GM19324 (cell line): ENCODE data around the gene DRD2.

Source experiments
- ATAC-seq: cut with Tn5 transposase; IDR thresholded peaks from one replicate; pipeline ENCODE4 v1.9.1; 2021; ENCODE audit warnings: mild to moderate bottlenecking, moderate library complexity; ENCODE audit not compliant: unreplicated experiment, low FRiP score

Gene DRD2

DNA sequence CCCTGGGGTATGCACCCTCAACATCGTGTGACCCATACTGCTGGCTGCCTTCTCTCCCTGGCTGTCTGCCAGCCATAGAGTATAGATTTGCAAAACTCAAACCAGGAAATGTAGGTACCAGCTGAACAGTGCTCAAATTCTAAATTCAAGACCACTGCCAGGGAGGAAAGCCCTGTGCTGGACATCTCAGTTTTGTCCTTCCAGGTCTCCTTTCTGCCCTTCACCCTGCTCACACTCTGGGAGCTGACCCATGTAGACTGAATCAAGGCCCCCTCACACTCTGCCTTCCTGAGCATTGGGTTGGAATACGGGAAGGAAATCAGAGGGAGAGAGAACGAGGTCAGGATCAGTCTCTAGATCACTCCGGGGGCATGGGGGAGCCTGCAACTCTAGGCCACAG, 12.4 kb upstream of the DRD2 start:
- no peak for ATAC-seq

DNA sequence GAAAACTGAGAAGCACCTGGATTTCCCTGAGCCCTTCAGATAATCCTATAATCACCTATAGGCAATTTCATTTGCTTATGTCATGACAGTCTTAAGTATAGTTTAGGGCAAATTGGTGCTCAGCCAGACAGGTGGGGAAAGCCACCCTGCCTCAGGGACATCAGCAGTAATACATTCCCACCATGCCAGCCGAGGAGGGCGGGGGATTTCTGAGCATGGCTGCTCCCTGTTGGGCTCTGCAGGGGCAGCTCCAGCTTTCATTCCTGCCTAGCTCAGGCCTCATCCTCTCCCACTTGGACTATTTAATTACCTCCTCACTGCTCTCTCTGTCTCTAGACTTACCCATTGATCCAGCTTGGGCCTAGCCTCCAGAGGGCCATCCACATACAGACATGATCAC, 9.0 kb upstream of the DRD2 start:
- no peak for ATAC-seq

DNA sequence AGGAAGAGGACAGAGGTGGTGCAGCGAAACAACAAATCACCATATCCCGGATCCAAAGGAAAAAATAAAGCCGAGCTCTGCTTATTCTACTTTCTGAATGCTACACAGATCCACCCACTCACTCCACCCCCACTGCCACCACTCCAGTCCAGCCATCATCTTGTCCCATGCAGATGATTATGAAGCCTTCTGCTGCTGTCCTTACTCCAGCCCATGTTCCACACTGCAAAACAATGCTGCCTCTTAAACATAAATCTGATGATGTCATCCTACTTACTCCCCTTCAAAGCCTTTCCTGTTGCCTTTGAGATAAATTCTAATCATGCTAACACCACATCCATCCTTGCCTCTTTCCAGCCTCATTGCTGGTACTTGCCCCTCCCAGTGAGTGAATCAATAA, 6.5 kb upstream of the DRD2 start:
- no peak for ATAC-seq

DNA sequence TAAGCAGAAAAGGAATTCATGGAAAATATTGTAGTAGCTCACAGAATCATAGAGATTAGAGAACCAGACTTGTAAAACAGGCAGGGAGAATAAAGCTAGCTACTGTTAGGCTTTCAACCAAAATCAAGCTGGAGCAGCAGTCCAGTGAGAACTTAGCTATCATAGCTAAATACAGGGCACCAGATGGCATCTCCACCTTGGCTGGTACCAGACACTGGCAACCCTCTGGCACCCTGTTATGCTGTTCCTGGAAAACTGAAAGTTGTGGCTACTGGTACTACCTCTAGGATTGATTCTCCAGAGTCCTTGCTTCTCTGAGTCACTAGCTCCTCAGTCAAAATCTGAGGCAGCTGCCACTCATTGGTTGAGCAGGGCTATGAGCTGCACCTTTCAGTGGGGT, 6.0 kb upstream of the DRD2 start:
- no peak for ATAC-seq

DNA sequence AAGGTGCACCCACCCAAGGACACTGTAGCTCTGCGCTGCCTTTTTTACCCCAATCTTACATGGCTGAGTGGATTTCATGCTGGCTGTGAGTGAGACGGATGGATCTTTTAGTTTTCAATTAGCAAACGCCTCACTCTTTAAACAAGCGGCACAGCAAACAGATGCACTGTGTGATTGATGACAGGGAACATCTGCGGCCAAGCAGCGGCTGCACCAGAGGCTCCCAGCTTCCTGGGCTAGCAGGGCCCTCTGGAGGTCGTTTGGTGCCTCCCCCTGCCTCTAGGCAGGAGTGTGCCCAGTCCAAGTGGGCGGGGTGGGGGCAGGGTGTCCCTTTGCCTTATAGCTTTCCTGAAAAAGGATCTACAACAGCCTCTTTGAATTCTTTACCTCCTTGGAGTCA, 2.1 kb upstream of the DRD2 start:
- ATAC-seq = no peak

DNA sequence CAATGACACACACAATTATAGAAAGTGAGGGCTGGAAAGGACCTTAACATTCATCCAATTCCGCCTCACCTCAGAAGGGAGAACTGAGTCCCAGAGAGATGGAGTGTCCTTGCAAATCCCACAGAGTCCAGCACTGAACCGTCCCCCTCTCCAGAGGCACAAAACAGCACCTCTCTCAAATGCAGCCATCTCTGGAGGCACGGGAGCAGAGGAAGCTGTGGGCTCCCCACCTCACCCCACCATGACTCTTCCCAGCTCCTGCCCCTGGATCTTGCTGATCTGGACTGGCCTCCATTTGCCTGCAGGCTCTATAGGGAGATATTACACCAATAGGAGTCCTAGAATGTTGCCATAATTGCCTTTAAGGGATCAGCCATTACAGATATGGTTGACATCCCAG, 1.4 kb upstream of the DRD2 start:
- ATAC-seq = no peak

DNA sequence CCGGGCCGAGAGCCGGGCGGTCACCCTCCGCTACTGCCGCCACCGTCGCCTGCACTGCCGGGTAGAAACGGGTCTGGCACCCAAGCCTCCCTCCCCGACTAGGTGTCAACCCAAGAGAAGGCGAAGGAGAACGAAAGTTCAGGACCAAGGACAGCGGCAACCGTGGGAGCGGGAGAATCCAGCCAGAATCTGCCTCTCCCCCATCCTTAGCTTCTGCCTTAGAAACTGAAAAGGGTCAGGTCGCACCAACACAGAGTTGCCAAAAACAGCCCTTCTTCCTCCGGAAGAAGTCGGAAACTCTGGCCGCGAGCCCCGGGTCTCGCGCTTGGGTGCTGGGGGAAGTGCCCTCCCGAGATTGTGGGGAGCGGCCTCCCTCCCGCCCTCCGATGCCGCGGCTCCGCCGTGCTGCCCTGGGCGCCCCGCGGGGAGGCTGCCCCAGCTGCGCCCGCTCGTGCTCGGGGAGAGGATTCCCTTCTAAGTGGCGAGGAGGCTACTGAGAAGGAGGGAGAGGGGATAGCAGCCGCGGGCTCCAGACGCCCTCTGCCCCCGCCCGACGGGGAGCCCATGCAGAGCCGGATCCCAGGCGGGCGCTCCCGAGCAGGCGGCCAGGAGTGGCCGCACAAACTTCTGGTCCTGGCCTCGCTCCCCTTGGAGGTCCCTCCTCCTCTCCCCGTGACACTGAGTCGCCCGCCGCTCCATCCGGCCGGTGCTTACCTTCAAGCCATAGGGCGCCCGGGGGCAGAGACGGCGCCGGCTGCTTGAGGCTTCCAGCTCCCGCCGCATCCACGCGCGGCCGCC, 637 bp downstream of the DRD2 start:
- no peak for ATAC-seq

DNA sequence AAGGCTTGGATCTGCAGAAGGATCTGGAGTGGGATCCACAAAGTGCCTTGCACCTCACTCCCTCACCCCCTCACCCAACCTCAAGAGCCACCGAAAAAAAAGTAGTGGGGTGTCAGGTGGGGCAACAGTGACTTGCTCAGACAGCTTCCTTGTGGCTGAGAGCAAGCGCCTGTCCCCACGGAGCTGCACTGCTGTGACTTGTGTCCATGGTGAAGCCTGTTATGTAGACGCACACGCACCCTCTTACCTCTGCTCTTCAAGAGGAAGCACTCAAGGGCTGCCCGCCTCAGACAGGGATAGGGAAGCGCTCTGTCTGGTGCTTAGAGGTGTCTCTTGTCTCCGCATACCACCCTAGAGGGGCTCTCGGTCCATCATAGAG, 1.2 kb downstream of the DRD2 start:
- no peak for ATAC-seq

DNA sequence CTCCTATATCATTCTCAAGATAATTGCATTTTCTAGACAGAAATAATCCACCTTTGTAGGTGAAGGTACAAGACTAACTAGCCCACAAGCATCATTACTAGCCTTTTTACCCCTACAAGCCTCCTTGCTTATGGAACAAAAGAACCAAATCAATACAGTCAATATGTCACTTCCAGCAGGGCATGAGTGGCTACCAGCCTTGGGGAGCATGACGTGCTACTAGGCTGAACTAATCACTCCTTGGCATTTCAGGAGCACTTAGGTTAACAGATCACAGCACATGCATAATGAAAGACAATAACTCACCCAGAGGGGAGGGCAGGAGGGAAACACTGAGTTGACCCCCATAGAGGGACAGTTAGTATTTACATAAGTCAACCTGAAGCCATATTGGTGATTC, 2.7 kb downstream of the DRD2 start:
- ATAC-seq = no peak

DNA sequence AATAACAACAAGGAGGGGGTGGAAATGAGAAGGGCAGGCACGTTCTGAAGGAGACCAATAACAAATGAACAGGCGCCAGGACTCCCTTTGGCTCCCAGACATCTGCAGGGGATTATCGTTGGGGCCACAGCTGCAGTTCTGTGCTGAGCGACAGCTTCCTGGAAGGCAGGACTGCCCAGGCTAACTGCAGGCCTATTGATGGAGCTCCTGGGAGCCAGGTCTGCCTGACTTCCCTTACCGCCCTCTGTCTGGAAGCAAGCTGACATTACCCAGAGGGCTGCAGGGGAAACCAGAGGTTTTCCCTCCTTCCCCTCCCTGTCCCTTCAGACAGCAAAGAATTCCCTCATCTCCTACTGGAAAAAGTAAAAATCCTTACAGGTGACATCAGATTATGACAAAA, 5.0 kb downstream of the DRD2 start:
- ATAC-seq = no peak

DNA sequence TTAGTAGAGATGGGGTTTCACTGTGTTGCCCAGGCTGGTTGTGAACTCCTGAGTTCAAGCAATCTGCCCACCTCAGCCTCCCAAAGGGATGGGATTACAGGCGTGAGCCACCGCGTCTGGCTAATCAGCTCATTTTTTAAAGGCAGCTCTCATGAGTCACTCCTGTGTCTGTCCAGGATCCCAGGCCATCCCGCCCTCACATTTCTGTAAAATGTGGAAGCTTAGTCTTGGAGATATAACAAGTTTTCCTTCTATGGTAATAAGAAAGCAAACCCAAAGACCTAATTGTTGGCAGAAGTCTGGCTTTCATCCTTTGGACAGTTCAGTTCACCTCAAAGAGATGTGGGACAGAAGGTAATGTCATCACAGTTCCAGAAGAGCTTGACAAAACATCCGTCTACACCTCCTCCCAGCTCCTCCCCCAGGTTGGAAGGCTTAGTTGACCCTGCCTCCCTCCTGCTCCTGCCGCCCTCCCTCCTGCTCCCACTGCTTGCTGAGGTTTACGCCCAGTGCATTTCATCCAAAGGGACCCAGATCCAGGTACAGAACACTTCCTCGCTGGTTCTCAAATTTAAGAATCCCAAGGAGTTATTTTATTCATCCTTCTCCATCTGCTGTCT, 6.4 kb downstream of the DRD2 start:
- no peak for ATAC-seq

DNA sequence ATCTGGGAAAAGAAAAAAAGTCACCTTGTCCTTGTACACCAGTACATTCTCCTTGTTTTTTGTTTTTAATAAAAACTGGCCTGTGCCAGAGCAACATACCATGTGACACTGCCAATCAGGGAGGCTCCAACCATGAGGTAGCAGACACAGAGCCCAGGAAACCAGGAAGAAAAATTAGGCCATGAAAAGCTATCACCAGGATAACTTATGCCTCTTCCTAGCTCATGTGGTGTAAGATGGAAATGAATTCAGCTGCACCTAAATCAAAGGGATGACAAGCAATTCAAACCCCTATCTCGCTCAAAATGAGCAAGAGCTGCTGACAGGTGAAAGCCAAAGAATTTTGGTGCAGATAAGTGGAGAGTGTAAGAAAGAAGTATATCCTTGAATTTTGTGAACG, 7.7 kb downstream of the DRD2 start:
- ATAC-seq = no peak

DNA sequence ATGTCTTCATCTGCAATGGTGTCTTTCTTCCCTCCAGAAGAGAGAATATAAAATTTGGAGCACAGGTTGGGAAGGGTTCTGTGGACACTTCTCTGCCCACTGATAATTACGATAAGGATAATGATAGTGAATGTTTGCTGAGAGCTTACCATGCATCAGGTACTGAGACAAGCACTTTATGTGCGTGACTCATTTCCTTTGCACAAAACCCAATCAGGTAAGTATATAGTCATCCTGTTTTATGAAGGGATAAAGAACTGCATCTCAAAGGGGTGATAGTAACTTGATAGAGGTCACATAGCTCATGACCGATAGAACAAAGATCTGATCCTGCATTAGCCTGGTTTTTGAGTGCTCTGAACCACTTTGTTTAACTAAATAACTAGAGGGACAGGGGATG, 9.4 kb downstream of the DRD2 start:
- ATAC-seq = no peak

DNA sequence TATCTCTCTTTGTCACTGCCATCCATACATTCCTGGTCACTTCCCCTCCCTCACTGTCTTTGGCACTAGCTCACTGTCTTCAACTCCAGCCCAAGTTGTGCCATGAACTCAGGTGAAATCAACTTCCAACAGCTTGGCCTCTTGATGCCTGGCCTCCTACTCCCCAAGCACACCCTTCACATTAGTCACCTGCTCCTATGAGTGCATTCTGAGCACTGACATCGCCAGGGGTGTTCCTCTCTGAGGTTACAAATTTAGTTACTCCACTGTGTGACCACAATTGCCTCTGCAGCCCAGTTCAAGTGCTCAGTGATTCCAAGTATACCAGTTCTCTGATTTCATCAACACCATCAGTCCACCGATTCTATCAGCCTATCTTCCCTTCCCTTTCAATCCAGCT, 10.8 kb downstream of the DRD2 start:
- no peak for ATAC-seq

DNA sequence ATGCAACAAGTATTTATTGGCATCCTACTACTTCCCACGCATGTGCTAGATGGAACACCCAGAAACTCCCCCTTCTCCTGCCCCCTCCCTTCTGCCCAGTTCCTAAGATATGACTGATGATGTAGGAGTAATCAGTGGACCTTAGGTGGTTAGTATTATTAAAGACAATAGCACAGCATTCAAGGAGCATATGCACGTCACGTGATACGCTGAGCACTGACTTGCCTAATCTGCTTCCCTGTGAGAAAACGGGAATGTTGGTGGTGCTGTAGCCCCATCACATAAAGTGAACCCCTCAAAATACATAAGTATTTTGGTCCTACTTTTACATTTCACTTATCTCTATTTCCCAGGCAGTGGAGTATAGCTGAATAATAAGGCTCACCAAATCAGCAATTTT, 12.4 kb downstream of the DRD2 start:
- no peak for ATAC-seq

DNA sequence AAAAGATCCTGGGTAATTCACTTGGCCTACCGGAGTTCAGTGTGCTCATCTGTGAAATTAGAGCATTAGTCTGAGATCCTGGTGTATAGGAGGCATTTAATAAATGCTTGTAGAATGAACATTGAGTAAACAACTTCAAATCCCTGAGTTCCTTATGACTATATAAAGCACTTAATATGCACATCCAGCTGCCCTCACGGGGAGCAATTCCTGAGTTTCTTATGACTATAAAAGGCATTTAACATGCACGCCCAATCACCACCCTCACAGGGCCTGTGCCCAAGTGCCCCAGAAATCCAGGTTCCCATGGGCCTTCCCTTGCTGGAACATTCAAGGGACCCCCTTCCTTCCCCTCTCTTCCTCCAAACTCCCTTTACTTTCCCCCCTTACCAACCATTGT, 13.6 kb downstream of the DRD2 start:
- no peak for ATAC-seq

DNA sequence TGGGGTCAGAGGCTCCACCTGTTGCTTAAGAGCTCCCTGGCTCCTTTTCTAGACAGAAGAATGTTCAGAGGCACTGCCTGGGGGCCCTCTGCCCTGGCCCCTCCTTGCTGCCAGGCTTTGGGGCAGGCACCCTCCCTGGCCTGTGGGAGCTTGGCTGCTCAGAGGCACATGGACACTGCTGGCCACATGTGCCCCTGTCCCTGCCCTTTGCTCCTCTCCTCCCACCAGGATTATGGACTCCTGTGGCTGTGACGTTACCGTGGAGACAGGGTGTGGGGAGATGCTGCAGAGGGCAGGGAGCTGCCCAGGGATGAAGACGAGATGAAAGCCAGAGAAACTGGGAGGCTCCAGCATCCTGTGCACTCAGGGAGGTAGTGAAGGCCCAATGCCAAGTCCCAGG, 14.7 kb downstream of the DRD2 start:
- ATAC-seq = no peak

DNA sequence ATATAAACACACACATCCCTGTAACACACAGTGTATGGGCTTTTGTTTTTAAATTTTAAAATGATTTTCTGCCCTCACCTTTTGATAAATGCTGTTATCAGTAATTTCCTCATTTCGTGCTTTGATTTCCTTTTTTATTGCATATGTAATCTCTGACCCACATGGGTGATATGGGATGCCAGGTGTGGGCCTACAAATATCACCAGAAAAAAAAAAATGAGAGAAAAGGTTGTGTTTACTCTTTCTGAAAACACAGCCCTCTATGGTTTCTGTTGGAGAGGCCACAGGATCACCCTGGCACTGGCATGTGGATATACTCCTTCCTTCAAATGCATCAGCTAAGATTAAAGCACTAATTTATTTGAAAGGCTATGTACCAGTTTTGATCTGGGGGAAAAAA, 17.0 kb downstream of the DRD2 start:
- ATAC-seq = no peak

DNA sequence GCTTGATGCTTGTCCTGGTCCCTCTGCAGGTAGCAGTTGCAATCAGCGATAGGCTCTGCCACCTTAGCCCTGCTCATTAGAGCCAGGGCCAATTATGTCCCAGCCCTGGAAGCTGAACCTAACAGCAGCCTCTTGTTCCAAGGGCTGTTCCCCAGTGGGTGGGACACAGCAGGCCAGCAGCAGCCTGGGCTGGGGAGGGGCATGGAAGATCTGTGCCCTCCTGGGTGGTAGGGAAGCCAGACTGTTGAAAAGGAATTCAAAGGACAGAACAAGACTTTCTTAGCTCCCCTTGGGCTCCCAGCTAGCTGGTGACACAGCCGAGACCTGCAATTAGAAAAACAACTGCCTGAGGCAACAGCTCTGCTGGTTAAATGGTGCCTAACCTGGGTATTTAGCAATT, 17.4 kb downstream of the DRD2 start:
- ATAC-seq = no peak

DNA sequence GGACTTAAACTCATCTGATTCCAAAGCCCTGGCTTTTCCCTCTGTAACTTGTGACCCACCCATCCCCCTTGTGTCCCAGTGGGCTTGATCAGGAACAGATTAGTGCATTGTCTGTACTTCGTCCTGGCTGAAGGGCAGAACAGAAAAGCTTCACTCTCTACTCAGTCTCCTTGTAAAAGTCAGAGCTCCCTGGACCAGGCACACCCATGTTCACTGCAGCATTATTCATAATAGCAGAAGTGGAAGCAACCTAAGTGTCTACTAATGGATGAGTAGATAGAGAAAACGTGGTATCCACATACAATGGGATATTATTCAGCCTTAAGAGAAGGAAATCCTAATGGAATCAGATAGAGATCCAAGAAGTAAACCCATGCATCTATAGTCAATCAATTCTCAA, 20.7 kb downstream of the DRD2 start:
- no peak for ATAC-seq

DNA sequence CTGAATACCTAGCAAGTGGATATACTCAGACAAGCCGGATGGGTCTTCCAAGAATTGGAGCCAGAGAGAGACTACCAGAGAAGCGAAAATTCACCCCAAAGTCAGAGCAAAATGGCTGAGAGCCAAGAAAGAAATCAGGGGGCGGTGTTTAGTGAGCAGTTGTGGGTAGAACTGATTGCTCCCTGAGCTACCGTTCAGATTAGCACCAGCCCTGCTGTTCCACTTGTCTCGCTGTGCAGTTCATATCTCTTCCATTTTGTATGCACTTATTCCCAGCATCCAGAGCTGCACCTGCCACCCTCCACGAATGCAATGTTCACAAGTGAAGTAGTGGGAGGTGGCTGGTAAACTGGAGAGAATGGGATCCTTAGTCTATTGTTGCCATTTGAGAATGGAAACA, 25.5 kb downstream of the DRD2 start:
- no peak for ATAC-seq

DNA sequence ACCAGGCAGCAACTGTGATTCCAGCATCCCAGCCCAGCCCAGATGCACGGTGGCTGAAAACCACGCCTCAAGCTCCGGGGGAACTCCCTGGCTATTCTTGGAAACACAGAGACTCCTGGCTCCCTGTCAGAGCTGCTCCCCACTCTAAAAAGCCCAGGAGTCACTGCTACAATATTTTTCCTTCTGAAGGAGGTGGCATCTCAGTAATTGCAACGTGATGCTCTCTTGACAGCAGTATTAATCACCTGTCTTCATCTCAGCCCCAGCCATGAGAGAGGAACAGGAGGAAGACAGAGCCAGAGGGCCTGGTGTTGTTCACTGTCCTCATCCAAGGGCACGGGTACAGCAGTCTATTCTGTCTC, 26.9 kb downstream of the DRD2 start:
- ATAC-seq = no peak
